ENCODE data around the gene FOXN3. TPM values are rescaled to one million over a fixed set of nuclear protein-coding genes. Genes with fewer than 3 reads are reported as not detected.

FOXN3 gene
- polyA plus RNA-seq, 1 experiment, result 46.5 TPM

GRCh38 chr14:89435492-89435891, 18.5 kb upstream of the FOXN3 start:
- ChIA-PET POLR2A (no interaction called here), CTCF (interaction anchor here (0.7 kb wide), 1 partner anchor 228 kb away, joined by 4 read pairs; no protein-coding TSS in a partner anchor)
- Histone ChIP-seq H3K4me3 (ENCODE audit: low read depth, low read length) (no peak overlapping the region), H3K9me3 (ENCODE audit: control insufficient read depth, insufficient read depth, low read length) (no peaks in the 10 kb centered on the region), H3K27me3 (ENCODE audit: control insufficient read depth, insufficient read depth, low read length) (no peaks in the 10 kb centered on the region), H3K27ac (ENCODE audit: low read depth, low read length) (no peak overlapping the region)
- TF ChIP-seq CTCF (IDR thresholded peaks at IDR 0.05; ENCODE audit: low read depth, low read length), result no peak
- DNase-seq (ENCODE audit: low read depth, low spot score), result no peak

- TF ChIP-seq CTCF (IDR thresholded peaks at IDR 0.05; ENCODE audit: low read depth, low read length), result no peak
- POLR2A ChIA-PET, result no interaction called here
Measured at GRCh38 chr14:89432226-89432625, 15.2 kb upstream of the FOXN3 start.

GRCh38 chr14:89430391-89431236, 13.6 kb upstream of the FOXN3 start:
- H3K9me3 ChIP-seq (ENCODE audit: control insufficient read depth, insufficient read depth, low read length), result no peaks in the 10 kb centered on the region; the same call in 1 of the 2 replicates
- CTCF ChIA-PET, result interaction anchor here (2.0 kb wide), 1 partner anchor 390 kb away, joined by 6 read pairs; no protein-coding TSS in a partner anchor
- TF ChIP-seq CTCF (IDR thresholded peaks at IDR 0.05; ENCODE audit: low read depth, low read length), result no peak
- no peaks in the 10 kb centered on the region for H3K27me3 ChIP-seq (ENCODE audit: control insufficient read depth, insufficient read depth, low read length)
- H3K27ac ChIP-seq (ENCODE audit: low read depth, low read length), result peak overlapping the region; percentile 84
- no peak for DNase-seq (ENCODE audit: low read depth, low spot score)
- H3K4me3 ChIP-seq (ENCODE audit: low read depth, low read length), result peak overlapping the region; percentile 36
- POLR2A ChIA-PET, result no interaction called here

More at GRCh38 chr14:89432226-89432625, 15.2 kb upstream of the FOXN3 start:
- no peak overlapping the region for H3K4me3 ChIP-seq (ENCODE audit: low read depth, low read length)
- CTCF ChIA-PET, result no interaction called here
- no peaks in the 10 kb centered on the region; the same call in 1 of the 2 replicates for H3K9me3 ChIP-seq (ENCODE audit: control insufficient read depth, insufficient read depth, low read length)
- no peak overlapping the region for H3K27ac ChIP-seq (ENCODE audit: low read depth, low read length)
- no peaks in the 10 kb centered on the region for H3K27me3 ChIP-seq (ENCODE audit: control insufficient read depth, insufficient read depth, low read length)
- no peak for DNase-seq (ENCODE audit: low read depth, low spot score)

GRCh38 chr14:89429199-89430181, 12.5 kb upstream of the FOXN3 start:
- no peak overlapping the region; the same call in 1 of the 2 replicates for H3K4me3 ChIP-seq (ENCODE audit: low read depth, low read length)
- H3K27me3 ChIP-seq (ENCODE audit: control insufficient read depth, insufficient read depth, low read length), result no peaks in the 10 kb centered on the region
- no peak for DNase-seq (ENCODE audit: low read depth, low spot score)
- H3K9me3 ChIP-seq (ENCODE audit: control insufficient read depth, insufficient read depth, low read length), result no peaks in the 10 kb centered on the region; the same call in 1 of the 2 replicates
- no peak for TF ChIP-seq CTCF (IDR thresholded peaks at IDR 0.05; ENCODE audit: low read depth, low read length)
- peak overlapping the region; percentile 67 for H3K27ac ChIP-seq (ENCODE audit: low read depth, low read length)
- CTCF ChIA-PET, result interaction anchor here (2.0 kb wide), 1 partner anchor 389 kb away, joined by 6 read pairs; no protein-coding TSS in a partner anchor
- POLR2A ChIA-PET, result no interaction called here
